Fibroblast of skin of left quadriceps (primary cell): ENCODE results near the gene CFAP100.

Experiments
- DNase-seq, 2 experiments: peaks; one replicate each; pipeline ENCODE4 v3.0.0-alpha.2; 2013; ENCODE audit warnings: low read depth in 2 of 2

CFAP100 gene

DNA sequence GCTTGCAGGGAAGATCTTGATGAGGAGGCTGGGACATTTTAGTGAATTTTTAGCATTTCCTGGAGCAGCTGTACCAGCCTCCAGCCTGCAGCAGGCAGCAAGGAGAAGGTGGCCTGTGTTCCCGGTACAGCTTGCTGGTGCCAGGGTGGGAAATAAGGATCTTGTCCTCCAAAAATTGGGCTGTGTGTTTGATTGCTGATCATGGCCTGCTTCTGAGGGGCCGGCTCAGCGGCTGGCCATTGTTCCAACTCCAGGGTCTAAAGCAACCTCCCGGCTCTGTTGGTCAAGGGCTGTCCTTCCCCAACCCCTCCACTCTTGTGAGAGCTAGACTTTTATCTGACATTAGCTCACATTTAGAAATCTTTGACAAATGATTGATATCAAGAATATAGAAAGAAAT, 5.0 kb downstream of the CFAP100 start:
- DNase-seq: no peak

GRCh38 chr3:126401611-126402160, 7.0 kb downstream of the CFAP100 start:
- DNase-seq: no peak

DNA sequence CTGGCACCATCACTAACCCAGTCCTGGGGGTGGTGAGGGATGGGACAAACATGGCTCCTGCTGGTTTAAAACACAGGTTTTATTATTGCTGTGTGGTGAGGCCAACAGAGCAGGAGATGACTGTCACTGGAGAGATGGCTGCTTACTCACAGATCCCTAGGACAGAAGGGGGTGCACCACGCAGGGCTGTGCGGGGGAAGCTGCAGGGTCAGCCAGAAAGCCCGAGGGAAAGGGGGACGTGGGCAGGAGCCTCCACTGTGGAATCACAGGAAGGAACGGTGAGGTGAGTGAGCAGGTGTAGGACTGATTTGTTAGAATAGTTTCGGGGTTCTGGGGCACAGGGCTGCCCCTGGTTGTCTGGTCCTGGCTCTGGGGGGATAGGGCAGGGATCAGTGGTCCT, 7.5 kb downstream of the CFAP100 start:
- DNase-seq: no peak

GRCh38 chr3:126402666-126403302, 8.1 kb downstream of the CFAP100 start:
- DNase-seq: no peak

DNA sequence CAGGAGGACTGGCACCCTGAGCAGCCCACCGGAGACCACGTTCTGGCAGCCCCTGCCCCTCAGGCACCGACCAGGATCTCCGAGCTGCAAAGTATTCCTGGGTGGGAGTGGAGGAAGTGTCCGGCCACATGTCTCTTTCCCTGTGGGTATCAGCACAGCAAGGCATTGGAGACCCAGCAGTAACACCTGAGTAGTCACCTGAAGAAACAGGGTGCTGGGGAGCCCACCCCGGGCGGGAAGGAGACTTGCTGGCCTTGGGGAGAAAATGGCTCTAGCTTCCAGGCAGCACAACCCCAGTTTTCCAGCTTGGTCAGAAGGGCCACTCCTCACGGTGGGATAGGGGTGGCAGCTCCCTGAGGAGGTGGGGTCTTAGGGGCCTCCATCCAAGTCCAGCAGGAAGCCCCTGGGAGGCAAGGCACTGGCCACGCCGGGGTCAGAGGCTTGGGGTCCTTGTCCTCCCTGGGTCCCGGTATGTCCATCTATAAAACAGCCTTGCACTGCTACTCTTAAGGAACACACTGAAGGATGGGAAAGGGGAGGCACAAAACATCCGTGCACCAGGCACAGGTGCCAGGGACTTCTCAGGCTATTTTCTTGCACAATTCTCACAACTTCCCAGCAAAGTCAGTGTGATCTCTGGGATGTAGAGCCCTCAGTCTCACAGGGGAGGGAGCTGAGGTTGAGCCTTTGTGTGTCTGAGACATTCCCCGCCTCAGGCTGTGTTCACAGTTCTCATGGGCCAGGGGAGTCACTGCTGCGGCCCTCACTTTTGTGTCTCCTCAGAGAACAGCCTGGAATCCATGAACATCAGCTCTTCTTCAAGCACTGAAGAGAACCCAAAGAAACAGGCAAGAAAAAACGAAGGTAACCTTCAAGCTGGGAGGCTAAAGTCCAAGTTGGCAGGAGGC, 11.9 kb downstream of the CFAP100 start:
- no peak for DNase-seq

DNA sequence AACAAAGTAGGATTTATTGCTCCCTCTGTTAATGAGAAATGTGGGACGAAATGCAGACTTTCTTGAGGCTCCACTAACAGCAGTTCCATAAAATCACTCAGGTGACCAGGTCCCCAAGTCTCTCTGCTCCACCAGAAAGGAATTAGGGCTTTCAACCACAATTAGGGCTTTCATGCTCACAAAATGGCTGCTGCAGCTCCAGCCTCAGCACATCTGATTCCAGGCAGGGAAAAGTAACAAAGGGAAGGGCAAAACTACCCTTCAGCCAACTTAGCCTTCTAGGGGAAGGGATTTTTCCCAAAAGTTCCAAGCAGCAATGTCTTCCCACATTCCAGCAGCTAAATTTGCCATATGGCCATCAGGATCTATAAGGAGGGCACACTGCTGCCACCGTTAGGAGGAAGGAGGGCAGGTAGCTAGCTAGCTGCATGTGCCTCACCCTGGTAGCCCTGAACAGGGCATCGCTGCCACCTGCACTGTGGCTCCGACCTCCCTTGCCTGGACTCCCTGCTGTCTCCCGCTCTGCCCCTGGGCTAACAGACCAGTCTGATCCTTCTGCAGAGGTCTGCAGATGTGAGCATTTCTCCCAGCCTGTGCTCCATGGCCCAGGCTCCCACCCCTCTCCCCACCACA, 12.8 kb downstream of the CFAP100 start:
- no peak for DNase-seq

GRCh38 chr3:126408099-126408498, 13.4 kb downstream of the CFAP100 start:
- no peak for DNase-seq

DNA sequence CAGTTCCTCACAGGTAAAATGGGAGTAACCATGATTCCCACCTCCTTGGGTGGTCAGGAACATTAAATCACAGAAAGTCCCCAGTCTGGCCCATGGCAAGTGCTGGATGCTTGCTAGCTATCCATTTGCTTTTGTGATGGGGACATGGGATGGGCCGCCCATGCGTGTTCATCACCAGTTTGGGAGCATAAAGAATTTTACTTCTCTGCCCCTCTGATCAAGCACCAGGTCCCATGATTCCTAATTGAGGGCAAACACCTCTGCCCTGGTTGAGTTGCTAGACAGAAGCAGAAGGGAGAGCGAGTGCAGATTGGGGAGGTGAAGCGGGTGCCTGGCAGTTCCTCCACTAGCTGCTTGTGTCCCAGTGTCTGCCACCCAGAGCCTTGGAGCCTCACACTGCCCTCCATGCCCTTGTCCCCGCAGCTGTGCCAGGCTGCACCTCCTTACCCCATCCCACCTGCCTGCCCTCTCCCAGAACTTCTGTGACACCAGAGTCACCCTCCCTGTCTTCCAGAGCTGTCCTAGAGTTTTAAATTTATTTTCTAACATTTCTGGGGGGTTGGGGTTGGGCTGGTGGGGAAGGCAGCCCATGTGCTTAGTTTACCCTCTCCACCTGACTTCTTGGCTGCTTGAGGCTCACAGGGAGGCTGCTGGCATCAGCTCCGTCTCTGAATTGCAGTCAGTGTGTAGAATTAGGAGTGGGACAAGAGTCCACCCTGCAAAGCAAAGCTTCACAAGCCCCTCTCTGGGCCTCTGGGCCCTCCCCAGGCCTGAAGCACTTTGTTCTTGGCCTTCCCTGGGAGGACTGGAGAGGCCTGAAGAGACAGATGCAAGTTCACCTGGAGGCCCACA, 18.4 kb downstream of the CFAP100 start:
- DNase-seq: no peak

DNA sequence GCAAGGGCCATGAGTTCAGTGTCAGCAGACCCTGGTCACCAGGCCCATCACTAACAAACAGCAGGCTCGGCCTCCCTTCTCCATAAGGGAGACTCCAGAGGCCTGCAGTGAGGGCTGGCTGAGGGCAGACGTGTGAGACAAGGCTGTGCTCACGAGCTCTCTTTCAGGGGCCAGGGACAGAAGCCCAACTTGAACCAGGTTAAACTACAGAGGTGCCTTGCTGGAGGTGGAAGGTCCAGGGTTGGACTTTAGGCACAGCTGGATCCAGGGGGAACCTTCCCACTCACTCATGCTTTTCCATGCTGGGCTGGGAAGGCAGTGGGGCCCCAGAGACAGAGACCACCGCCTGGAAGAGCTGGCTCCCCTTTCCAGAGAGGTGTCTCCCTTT, 19.0 kb downstream of the CFAP100 start:
- no peak for DNase-seq

DNA sequence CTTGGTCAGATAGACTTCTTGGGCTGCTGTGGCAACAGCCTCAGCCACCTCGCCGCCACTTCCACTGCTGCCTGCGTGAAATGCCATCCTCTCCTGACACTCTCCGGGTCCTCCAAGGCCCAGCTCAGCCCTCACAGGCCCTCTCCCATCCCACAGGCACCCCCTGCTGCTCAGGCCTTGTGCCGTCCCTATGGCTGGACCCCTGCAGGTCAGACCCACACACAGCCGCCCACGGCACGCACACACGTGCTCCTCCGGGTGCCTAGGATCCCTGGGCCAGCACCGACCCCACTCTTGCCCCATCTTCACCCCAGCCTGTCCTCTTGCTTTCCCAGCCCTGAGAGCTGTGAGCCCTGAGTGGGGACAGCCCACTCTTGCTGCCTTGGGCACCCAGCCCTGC, 19.7 kb downstream of the CFAP100 start:
- DNase-seq: no peak

- no peak for DNase-seq
These were observed 20.4 kb downstream of the CFAP100 start for GRCh38 chr3:126414961-126415660.

DNA sequence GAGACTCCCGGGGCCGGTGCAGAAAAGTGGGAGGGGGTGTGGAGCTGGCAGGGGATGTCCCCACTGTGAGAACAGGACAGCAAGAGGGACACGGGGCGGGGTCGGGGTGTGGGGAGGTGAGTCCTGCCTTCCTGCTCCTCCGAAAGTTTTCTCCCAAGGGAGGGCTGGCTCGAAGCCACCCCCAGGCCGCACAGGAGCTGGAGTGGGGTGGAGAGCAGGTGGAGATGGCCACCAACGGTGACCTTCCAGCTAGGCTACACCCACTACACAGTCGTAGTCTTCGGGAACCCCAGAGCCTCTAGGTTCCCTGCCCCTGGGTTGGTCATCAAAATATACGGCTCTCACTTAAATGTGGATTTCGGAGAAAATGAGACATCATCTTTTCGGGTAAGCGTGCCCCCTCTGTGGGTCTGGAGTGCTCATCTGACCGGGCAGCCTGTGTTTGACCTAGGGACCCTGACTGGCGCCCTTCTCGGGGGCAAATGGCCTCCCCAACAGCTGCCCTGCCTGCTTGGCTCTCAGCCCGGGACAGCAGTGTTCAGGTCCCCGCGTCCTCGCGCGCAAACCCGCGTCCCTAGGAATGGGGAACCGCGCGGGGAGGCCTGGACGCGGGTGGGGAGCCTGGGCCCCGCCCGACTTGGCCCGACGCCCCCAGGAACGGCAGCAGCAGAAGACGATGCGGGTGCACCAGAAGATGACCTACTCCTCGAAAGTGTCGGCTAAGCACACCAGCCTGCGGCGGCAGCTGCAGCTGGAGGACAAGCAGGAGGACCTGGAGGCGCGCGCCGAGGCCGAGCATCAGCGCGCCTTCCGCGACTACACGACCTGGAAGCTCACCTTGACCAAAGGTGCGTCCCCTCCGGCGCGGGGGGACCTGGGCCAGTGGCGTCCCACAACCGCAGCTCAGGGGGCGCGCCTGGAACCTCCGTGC, 21.2 kb downstream of the CFAP100 start:
- no peak for DNase-seq

- DNase-seq: no peak
These were observed 22.2 kb downstream of the CFAP100 start for GRCh38 chr3:126416943-126417342.

DNA sequence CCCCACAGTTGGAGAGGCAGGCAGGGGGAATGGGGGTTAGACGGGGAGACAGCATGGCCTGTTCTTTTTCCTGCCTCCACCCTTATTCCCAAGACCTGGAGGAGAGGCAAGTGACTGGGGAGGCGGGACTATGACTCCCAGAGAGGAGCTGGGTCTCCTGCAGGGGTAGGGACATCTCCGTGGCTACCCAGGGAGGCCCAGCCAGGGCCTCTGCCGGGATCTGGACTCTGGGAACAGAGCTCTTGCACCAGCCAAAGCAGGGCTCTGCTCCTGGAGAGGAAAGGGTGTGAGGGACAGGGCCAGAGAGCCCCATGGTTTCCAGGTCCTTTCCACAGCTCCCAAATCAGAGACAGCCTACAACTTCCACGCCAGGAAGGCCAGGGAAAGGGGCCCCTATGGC, 22.8 kb downstream of the CFAP100 start:
- no peak for DNase-seq

GRCh38 chr3:126417981-126418530, 23.3 kb downstream of the CFAP100 start:
- DNase-seq: no peak

GRCh38 chr3:126418661-126419131, 24.0 kb downstream of the CFAP100 start:
- DNase-seq: no peak

DNA sequence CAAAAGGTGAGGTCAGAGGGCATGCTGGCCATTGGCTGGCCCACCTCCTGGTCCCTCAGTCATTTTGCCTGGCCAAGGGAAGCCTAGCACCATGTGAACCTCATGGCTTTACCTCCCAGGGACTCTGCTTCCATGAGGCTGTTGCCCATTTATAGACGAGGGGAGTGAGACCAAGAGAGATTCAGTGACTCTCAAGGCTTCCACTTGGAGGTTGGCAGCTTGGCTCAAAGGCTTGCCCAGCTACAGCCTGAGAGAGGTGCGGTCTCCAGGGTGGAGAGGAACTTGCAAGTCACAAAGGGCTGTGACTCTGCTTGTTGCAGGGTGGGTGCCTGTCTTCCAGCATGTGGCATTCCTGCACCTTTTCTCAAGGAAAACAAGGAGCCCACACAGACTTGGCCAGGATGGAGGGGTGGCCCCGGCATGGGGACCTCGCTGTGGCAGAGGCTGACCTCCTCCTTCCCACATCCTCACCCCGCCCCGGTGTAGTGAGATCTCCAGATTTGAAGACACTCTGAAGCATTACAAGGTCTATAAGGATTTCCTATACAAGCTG, 24.5 kb downstream of the CFAP100 start:
- no peak for DNase-seq

- DNase-seq: no peak
These were observed 25.4 kb downstream of the CFAP100 start for GRCh38 chr3:126419886-126420786.
